DND-41 (cell line): ENCODE data around the gene MAP6.
A peak's percentile ranks its signal among the peaks of the same experiment; 100 is the strongest.

ENCODE experiments used
- ATAC-seq: fragments of 200-7000 bp; cut with Tn5 transposase; 3 replicates; pipeline ENCODE4 v1.9.1; 2021; ENCODE audit warnings: low read depth; ENCODE audit not compliant: insufficient read depth
- DNase-seq: peaks from one replicate; pipeline ENCODE4 v3.0.0-alpha.2; 2020
- H2AFZ ChIP-seq: 2 replicates; pipeline ENCODE4 v1.6.0; 2012; ENCODE audit warnings: low read depth, low read length
- H3K27ac ChIP-seq: 2 replicates; pipeline ENCODE4 v1.5.1; 2012; ENCODE audit warnings: low read length, inconsistent platforms
- H3K27me3 ChIP-seq: fragments of 200-600 bp; sonication (generic); 2 replicates; pipeline ENCODE4 v1.6.0; 2012; ENCODE audit warnings: low read length, mild to moderate bottlenecking, inconsistent platforms; ENCODE audit not compliant: insufficient read depth, poor library complexity
- H3K36me3 ChIP-seq: 2 replicates; pipeline ENCODE4 v1.5.1; 2012; ENCODE audit warnings: low read length, inconsistent platforms; ENCODE audit not compliant: insufficient read depth
- H3K4me1 ChIP-seq: 2 replicates; pipeline ENCODE4 v1.5.1; 2012; ENCODE audit warnings: mild to moderate bottlenecking, low read length; ENCODE audit not compliant: insufficient read depth
- H3K4me2 ChIP-seq: 2 replicates; pipeline ENCODE4 v1.6.0; 2012; ENCODE audit warnings: mild to moderate bottlenecking, moderate library complexity, low read length, inconsistent platforms; ENCODE audit not compliant: insufficient read depth
- H3K4me3 ChIP-seq, 2 experiments: fragments of 200-600 bp in 1 of 2; shearing (Covaris generic) in 1 of 2; 2 replicates each; pipeline ENCODE4 v1.5.1; 2012 to 2016; ENCODE audit warnings: inconsistent platforms in 2 of 2, low read length in 2 of 2, mild to moderate bottlenecking in 2 of 2, low read depth in 1 of 2, moderate library complexity in 1 of 2
- H3K79me2 ChIP-seq: 2 replicates; pipeline ENCODE4 v1.6.0; 2012; ENCODE audit warnings: low read length, inconsistent platforms; ENCODE audit not compliant: insufficient read depth
- H3K9ac ChIP-seq: 2 replicates; pipeline ENCODE4 v1.6.0; 2012; ENCODE audit warnings: low read depth, mild to moderate bottlenecking, inconsistent platforms, low read length, moderate library complexity
- H3K9me3 ChIP-seq: 2 replicates; pipeline ENCODE4 v1.5.1; 2012; ENCODE audit warnings: low read length, moderate library complexity, mild to moderate bottlenecking, inconsistent platforms; ENCODE audit not compliant: insufficient read depth, severe bottlenecking
- H4K20me1 ChIP-seq: 2 replicates; pipeline ENCODE4 v1.6.0; 2012; ENCODE audit warnings: low read length; ENCODE audit not compliant: insufficient read depth
- EZH2 ChIP-seq: IDR thresholded peaks from 3 replicates; pipeline ENCODE4 v1.6.1; 2012; ENCODE audit warnings: borderline replicate concordance, low read depth, mild to moderate bottlenecking, moderate library complexity, low read length, inconsistent platforms; ENCODE audit not compliant: severe bottlenecking
- TF ChIP-seq, protein P1 (sequence below): IDR thresholded peaks from 2 replicates; pipeline ENCODE4 v1.5.1; 2012; ENCODE audit warnings: borderline replicate concordance, low read length, moderate library complexity, mild to moderate bottlenecking; ENCODE audit not compliant: poor library complexity, severe bottlenecking; ENCODE audit errors: extremely low read depth

MAP6 gene

DNA sequence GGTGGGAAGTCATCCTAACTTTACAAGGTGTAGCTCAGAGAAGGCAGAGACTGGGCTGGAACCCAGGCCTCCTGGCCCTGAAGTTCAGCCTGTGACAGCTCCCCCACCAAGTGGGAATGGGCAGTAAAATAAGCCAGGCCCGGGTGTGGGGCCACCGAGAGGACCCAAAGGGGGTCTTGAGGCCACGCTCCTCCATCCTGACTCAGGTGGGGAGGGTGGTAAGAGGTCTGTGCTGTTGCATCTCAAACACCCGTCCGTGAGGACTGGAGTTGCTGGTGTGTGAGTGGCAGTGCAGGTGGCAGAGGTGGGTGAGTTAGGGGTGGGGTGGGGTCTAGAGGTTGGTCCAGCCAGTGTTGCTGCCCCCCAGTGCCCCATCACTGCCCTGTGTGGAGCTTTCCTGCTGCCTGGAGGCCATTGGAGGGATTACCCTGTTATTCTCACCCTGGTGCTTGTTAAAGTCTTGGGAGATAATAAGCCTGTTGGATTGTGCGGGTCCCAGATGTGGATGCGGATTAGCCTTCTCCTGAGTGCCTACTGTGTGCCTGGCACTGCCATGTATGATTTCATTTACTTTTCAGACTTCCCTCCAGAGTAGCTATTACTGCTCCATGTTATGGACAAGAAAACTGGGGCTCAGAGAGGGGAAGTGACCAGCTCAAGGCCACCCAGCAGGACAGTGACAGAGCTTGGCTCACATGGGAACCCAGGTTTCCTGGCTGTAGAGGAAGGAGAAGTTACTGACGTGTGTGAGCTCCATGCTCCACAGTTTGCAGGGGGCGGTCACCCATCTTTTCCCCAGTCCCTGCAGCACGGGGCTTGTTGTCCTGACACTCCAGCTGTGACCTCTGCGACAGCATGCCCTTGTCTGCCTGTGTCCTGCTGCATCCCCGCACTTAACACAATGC is 93.9 kb downstream of the MAP6 start:
- Histone ChIP-seq H3K4me1 (no peaks in the 10 kb centered on the region), H3K9me3 (no peaks in the 10 kb centered on the region), H3K4me3 (no peak overlapping the region), H3K4me2 (no peak overlapping the region), H3K9ac (no peak overlapping the region), H2AFZ (no peak overlapping the region), H4K20me1 (no peaks in the 10 kb centered on the region), H3K27ac (no peak overlapping the region), H3K27me3 (peaks cover 7% of the 10 kb centered on the region), H3K36me3 (peaks cover 31% of the 10 kb centered on the region), H3K79me2 (no peaks in the 10 kb centered on the region)
- DNase-seq = no peak
- no peak for ATAC-seq
- TF ChIP-seq, protein P1, sequence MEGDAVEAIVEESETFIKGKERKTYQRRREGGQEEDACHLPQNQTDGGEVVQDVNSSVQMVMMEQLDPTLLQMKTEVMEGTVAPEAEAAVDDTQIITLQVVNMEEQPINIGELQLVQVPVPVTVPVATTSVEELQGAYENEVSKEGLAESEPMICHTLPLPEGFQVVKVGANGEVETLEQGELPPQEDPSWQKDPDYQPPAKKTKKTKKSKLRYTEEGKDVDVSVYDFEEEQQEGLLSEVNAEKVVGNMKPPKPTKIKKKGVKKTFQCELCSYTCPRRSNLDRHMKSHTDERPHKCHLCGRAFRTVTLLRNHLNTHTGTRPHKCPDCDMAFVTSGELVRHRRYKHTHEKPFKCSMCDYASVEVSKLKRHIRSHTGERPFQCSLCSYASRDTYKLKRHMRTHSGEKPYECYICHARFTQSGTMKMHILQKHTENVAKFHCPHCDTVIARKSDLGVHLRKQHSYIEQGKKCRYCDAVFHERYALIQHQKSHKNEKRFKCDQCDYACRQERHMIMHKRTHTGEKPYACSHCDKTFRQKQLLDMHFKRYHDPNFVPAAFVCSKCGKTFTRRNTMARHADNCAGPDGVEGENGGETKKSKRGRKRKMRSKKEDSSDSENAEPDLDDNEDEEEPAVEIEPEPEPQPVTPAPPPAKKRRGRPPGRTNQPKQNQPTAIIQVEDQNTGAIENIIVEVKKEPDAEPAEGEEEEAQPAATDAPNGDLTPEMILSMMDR = peak; percentile 8
- no peak for TF ChIP-seq EZH2

DNA sequence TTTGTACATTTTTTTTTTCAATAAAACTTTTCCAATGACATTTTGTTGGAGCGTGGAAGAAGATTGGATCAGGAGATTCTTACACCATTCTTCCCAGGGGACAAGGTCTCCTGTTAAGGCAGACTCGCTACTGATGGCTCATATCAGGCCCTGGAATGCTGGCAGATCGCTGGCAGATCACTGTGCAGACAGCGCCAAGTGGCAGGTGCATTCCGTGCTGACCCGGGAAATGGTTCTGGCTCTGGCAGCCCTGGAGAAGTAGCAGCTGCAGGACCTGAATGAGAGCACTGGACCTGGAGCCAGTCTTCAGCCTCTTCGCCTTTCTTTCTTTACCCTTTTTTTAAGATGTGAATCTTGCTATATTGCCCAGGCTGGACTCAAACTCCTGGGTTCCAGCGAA is 96.1 kb downstream of the MAP6 start:
- Histone ChIP-seq H3K9me3 (no peaks in the 10 kb centered on the region), H3K4me2 (no peak overlapping the region), H3K79me2 (no peaks in the 10 kb centered on the region), H3K36me3 (peaks cover 50% of the 10 kb centered on the region), H3K4me1 (no peaks in the 10 kb centered on the region), H4K20me1 (no peaks in the 10 kb centered on the region), H3K9ac (no peak overlapping the region), H3K27me3 (no peaks in the 10 kb centered on the region), H3K27ac (no peak overlapping the region), H2AFZ (no peak overlapping the region), H3K4me3 (no peak overlapping the region)
- DNase-seq (no peak), ATAC-seq (no peak)
- TF ChIP-seq, protein P1 = no peak
- TF ChIP-seq EZH2 = no peak

DNA sequence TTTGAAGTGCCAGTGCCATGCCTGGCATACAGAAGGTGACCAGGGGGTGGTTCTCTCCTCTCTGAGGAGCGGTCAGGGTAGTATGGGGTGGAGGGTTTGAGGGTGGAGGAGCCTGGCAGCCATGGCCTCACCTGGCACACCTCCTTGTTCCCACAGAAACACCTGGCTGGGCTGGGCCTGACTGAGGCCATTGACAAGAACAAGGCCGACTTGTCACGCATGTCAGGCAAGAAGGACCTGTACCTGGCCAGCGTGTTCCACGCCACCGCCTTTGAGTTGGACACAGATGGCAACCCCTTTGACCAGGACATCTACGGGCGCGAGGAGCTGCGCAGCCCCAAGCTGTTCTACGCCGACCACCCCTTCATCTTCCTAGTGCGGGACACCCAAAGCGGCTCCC is 97.2 kb downstream of the MAP6 start:
- H3K27ac ChIP-seq = no peak overlapping the region
- no peaks in the 10 kb centered on the region for H4K20me1 ChIP-seq
- H3K4me2 ChIP-seq = no peak overlapping the region
- DNase-seq = no peak
- ATAC-seq = no peak
- H2AFZ ChIP-seq = no peak overlapping the region
- no peaks in the 10 kb centered on the region for H3K27me3 ChIP-seq
- H3K36me3 ChIP-seq = peaks cover 58% of the 10 kb centered on the region
- H3K9me3 ChIP-seq = no peaks in the 10 kb centered on the region
- H3K4me3 ChIP-seq = no peak overlapping the region
- no peak overlapping the region for H3K9ac ChIP-seq
- H3K79me2 ChIP-seq = no peaks in the 10 kb centered on the region
- H3K4me1 ChIP-seq = no peaks in the 10 kb centered on the region
- TF ChIP-seq, protein P1 = no peak
- TF ChIP-seq EZH2 = no peak
